GM12878 (cell line): ENCODE measurements around the gene INCA1. TPM values are rescaled to one million over a fixed set of nuclear protein-coding genes. Genes with fewer than 3 reads are reported as not detected.

Experiments
- ATAC-seq: fragments of 200-7000 bp; cut with Tn5 transposase; 3 replicates; pipeline ENCODE4 v1.9.1; 2020; ENCODE audit warnings: mild to moderate bottlenecking, moderate library complexity
- BruUV-seq: library from RNA; stranded (reverse); fragments of 400-500 nt; replicated peaks from 2 replicates; lab custom pipeline; 2021; lab: Mats Ljungman, UMichigan
- CTCF ChIA-PET: fragments of 300-600 bp; sonication (Branson Sonifier 250); formaldehyde crosslinking; extraction: SDS; loops from one replicate; lab custom pipeline; 2021; ENCODE audit warnings: inconsistent platforms; lab: Yijun Ruan, JAX
- POLR2A ChIA-PET: fragments of 350-600 bp; formaldehyde crosslinking; extraction: SDS; loops from one replicate; lab custom pipeline; 2021; ENCODE audit warnings: inconsistent platforms; lab: Charles Lee
- RAD21 ChIA-PET: fragments of 300-600 bp; sonication (Branson Sonifier 250); formaldehyde crosslinking; loops from one replicate; lab custom pipeline; 2023; ENCODE audit warnings: antibody characterized with exemption; ENCODE audit not compliant: unreplicated experiment; lab: Charles Lee
- SMC1A ChIA-PET: fragments of 300-600 bp; sonication (Branson Sonifier 250); formaldehyde crosslinking; loops from one replicate; lab custom pipeline; 2023; ENCODE audit not compliant: unreplicated experiment, uncharacterized antibody; lab: Charles Lee
- DNase-seq: peaks from one replicate; pipeline ENCODE4 v3.0.0-alpha.2; 2011; ENCODE audit warnings: low read depth, low spot score
- FAIRE-seq: peaks from 3 replicates; lab custom pipeline; 2011; peaks lifted over from hg19 to GRCh38; lab: Jason Lieb, UNC
- H2AFZ ChIP-seq: 2 replicates; pipeline ENCODE4 v1.6.0; 2011; ENCODE audit warnings: low read depth, low read length, control low read depth; ENCODE audit not compliant: control insufficient read depth
- H3K27ac ChIP-seq: 2 replicates; pipeline ENCODE4 v1.5.1; 2011; ENCODE audit warnings: control low read depth; ENCODE audit not compliant: control insufficient read depth, insufficient read depth
- H3K27me3 ChIP-seq, 2 experiments: replicated peaks in 1 of 2; 2 replicates each; pipeline versions ENCODE4 v1.6.0 to v1.6.1; 2011; ENCODE audit warnings: low read length in 1 of 2; ENCODE audit not compliant: control insufficient read depth in 2 of 2, insufficient read depth in 2 of 2
- H3K36me3 ChIP-seq, 2 experiments: 2 replicates each; pipeline ENCODE4 v1.5.1; 2011; ENCODE audit warnings: low read length in 1 of 2; ENCODE audit not compliant: control insufficient read depth in 2 of 2, insufficient read depth in 2 of 2
- H3K4me1 ChIP-seq: 2 replicates; pipeline ENCODE4 v1.6.1; 2011; ENCODE audit warnings: mild to moderate bottlenecking, low read length, moderate library complexity, mixed read lengths; ENCODE audit not compliant: control insufficient read depth, insufficient read depth
- H3K4me2 ChIP-seq: 2 replicates; pipeline ENCODE4 v1.6.0; 2011; ENCODE audit warnings: control low read depth; ENCODE audit not compliant: control insufficient read depth, insufficient read depth
- H3K4me3 ChIP-seq: fragments of 200-600 bp; sonication (generic); 2 replicates; pipeline ENCODE4 v1.5.1; 2016
- H3K79me2 ChIP-seq: 2 replicates; pipeline ENCODE4 v1.6.0; 2011; ENCODE audit warnings: low read length; ENCODE audit not compliant: control insufficient read depth, insufficient read depth
- H3K9ac ChIP-seq: 2 replicates; pipeline ENCODE4 v1.8.0; 2011; ENCODE audit warnings: low read length, control low read depth, mixed read lengths; ENCODE audit not compliant: control insufficient read depth, insufficient read depth
- H3K9me3 ChIP-seq: replicated peaks from 3 replicates; pipeline ENCODE4 v1.5.1; 2011; ENCODE audit warnings: mild to moderate bottlenecking, low read length; ENCODE audit not compliant: control insufficient read depth, insufficient read depth
- H4K20me1 ChIP-seq: 2 replicates; pipeline ENCODE4 v1.6.0; 2011; ENCODE audit not compliant: control insufficient read depth, insufficient read depth
- E2F8 ChIP-seq: fragments of 450-650 bp; IDR thresholded peaks from 2 replicates; pipeline ENCODE4 v1.6.1; 2018; ENCODE audit warnings: mild to moderate bottlenecking, low read depth, moderate library complexity; ENCODE audit not compliant: partially characterized antibody
- EP300 ChIP-seq, 2 experiments: fragments of 150-350 bp in 1 of 2; IDR thresholded peaks; 2 replicates each; pipeline ENCODE4 v1.6.1; 2011 to 2012; ENCODE audit warnings: low read depth in 2 of 2, low read length in 2 of 2, borderline replicate concordance in 1 of 2, improper control_type of control experiment in 1 of 2, inconsistent platforms in 1 of 2; ENCODE audit not compliant: control insufficient read depth in 1 of 2
- ETV6 ChIP-seq, 2 experiments: fragments of 450-650 bp in 1 of 2; IDR thresholded peaks in 1 of 2; conservative IDR thresholded peaks in 1 of 2; 2 replicates each; pipeline ENCODE4 v1.6.1; 2014; ENCODE audit warnings: antibody characterized with exemption in 1 of 2, borderline replicate concordance in 1 of 2, low read depth in 1 of 2, mild to moderate bottlenecking in 1 of 2, moderate library complexity in 1 of 2
- IKZF1 ChIP-seq: fragments of 450-650 bp; conservative IDR thresholded peaks from 2 replicates; pipeline ENCODE4 v1.6.1; 2017; ENCODE audit warnings: antibody characterized with exemption, mild to moderate bottlenecking
- MTA2 ChIP-seq: fragments of 450-650 bp; IDR thresholded peaks from 2 replicates; pipeline ENCODE4 v1.6.1; 2016; ENCODE audit warnings: low read depth, mild to moderate bottlenecking, moderate library complexity
- PAX8 ChIP-seq: fragments of 450-650 bp; IDR thresholded peaks from 2 replicates; pipeline ENCODE4 v1.6.1; 2017; ENCODE audit warnings: mild to moderate bottlenecking, moderate library complexity
- POLR2AphosphoS2 ChIP-seq: IDR thresholded peaks from 2 replicates; pipeline ENCODE4 v1.6.1; 2011; ENCODE audit warnings: low read depth, mild to moderate bottlenecking, low read length, improper control_type of control experiment, moderate library complexity
- SIN3A ChIP-seq: IDR thresholded peaks from 2 replicates; pipeline ENCODE4 v1.6.1; 2012; ENCODE audit warnings: low read depth, low read length, improper control_type of control experiment
- SMC3 ChIP-seq: IDR thresholded peaks from 2 replicates; pipeline ENCODE4 v1.6.1; 2011; ENCODE audit warnings: low read length, improper control_type of control experiment, borderline replicate concordance
- SP1 ChIP-seq: IDR thresholded peaks from one replicate; pipeline ENCODE4 v1.6.1; 2011; ENCODE audit warnings: low read depth, low read length
- SRF ChIP-seq, 2 experiments: IDR thresholded peaks; 2 replicates each; pipeline ENCODE4 v1.6.1; 2011; ENCODE audit warnings: low read depth in 2 of 2, low read length in 2 of 2, mild to moderate bottlenecking in 1 of 2, moderate library complexity in 1 of 2
- SUPT20H ChIP-seq: IDR thresholded peaks from 2 replicates; pipeline ENCODE4 v1.6.1; 2011; ENCODE audit warnings: low read depth, mild to moderate bottlenecking, low read length, moderate library complexity, borderline replicate concordance; ENCODE audit not compliant: control insufficient read depth
- TAF1 ChIP-seq: IDR thresholded peaks from 2 replicates; pipeline ENCODE4 v1.6.1; 2011; ENCODE audit warnings: mild to moderate bottlenecking, low read depth, low read length, borderline replicate concordance
- TCF3 ChIP-seq: IDR thresholded peaks from 2 replicates; pipeline ENCODE4 v1.6.1; 2012; ENCODE audit warnings: low read depth, mild to moderate bottlenecking, low read length, borderline replicate concordance; ENCODE audit not compliant: insufficient read depth
- ZNF207 ChIP-seq: fragments of 450-650 bp; IDR thresholded peaks from 2 replicates; pipeline ENCODE4 v1.6.1; 2014; ENCODE audit warnings: antibody characterized with exemption, mild to moderate bottlenecking, borderline replicate concordance
- ZNF217 ChIP-seq: fragments of 450-650 bp; IDR thresholded peaks from 2 replicates; pipeline ENCODE4 v1.6.1; 2017; ENCODE audit warnings: antibody characterized with exemption, mild to moderate bottlenecking
- WGBS: methylation state at CpG from one replicate; pipeline ENCODE4 v1.1.6; 2016; ENCODE audit warnings: low lambda C conversion rate; ENCODE audit not compliant: insufficient replicate concordance, insufficient coverage; ENCODE audit errors: missing lambda C conversion rate; 5-methylcytosine and 5-hydroxymethylcytosine counted together
- in situ Hi-C: fragments of 300-500 bp; cut with MboI; formaldehyde crosslinking; loops from 9 replicates; pipeline ENCODE4 v1.14.3; 2018; ENCODE audit warnings: mixed read lengths
- intact Hi-C: fragments of 100-400 bp; cut with micrococcal nuclease; formaldehyde crosslinking; loops from one replicate; pipeline ENCODE4 v1.14.2; 2022; ENCODE audit not compliant: unreplicated experiment
- polyA plus RNA-seq, 11 experiments: library from polyadenylated mRNA; depleted of rRNA in 4 of 11; unstranded in 6 of 11; stranded (reverse) in 5 of 11; fragments of >200 nt; fragmentation: Nextera tagmentation in 4 of 11; fragmentation: Illumina TruSeq in 1 of 11; extraction: Ambion mirVana in 4 of 11; extraction: Trizol in 1 of 11; gene quantifications; 1 replicate in 1 of 11; 2 replicates in 10 of 11; pipeline versions ENCODE4 v1.2.1 to v1.2.3, GENCODE V29; 2011 to 2016; ENCODE audit warnings: inconsistent platforms in 2 of 11, missing spikeins in 2 of 11, low read depth in 1 of 11
- total RNA-seq, 4 experiments: library from RNA; depleted of rRNA in 3 of 4; stranded (reverse); fragments of >200 nt in 3 of 4; fragmentation: Illumina TruSeq in 1 of 4; extraction: Trizol in 1 of 4; gene quantifications; 2 replicates each; pipeline versions ENCODE4 v1.2.1 to v1.2.3, GENCODE V29; 2013 to 2021
- TF ChIP-seq, protein P1 (sequence below): fragments of 450-650 bp; IDR thresholded peaks from 2 replicates; pipeline ENCODE4 v1.6.1; 2016; ENCODE audit warnings: mild to moderate bottlenecking

Gene INCA1
- total and polyA plus RNA-seq, 10 of the 15 experiments (the other 5 are each of a cell fraction or from before 2014, with no cell fraction given), result 0.19 to 1.8 (median 0.45) TPM

- TF ChIP-seq E2F8 (no peak), TAF1 (no peak), TCF3 (no peak), MTA2 (no peak), EP300 (IDR thresholded peaks at IDR 0.05; ENCODE audit: borderline replicate concordance in 1 of 2, control insufficient read depth in 1 of 2, low read depth in 2 of 2, low read length in 2 of 2) (no peak)
These were observed 48.2 kb upstream of the INCA1 start (continued) for GRCh38 chr17:5045496-5045895.

DNA sequence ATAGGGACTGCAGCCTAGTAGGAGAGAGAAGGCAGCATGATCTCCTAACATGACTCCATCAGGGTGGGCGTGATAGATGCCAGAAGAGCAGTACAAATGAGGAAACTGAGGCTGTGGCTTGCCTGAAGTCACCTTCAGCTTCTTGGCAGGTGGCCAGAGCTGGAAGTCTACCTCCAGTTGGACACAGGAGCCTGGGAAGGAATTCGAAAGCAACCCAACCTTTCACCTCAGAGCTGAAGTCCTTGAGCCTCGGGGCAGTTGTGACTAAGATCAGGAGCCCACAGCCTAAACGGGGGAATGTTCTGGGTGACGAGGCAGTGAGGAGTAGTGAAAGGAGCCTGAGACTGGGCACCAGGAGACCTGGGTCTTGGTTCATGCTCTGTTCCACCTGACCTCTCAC lies 47.3 kb upstream of the INCA1 start:
- WGBS, result 18% methylated on average over 5 of the region's 5 CpGs
- intact Hi-C loops, result no loop called here
- TF ChIP-seq IKZF1 (no peak), SUPT20H (no peak), ZNF207 (no peak), SIN3A (no peak), ETV6 (conservative IDR thresholded peaks at IDR 0.05 in 1 of 2, IDR thresholded peaks at IDR 0.05 in 1 of 2; ENCODE audit: borderline replicate concordance in 1 of 2, low read depth in 1 of 2) (no peak), SP1 (no peak), SRF (IDR thresholded peaks at IDR 0.05; ENCODE audit: low read depth in 2 of 2, low read length in 2 of 2) (no peak), SMC3 (no peak), ZNF217 (no peak), POLR2AphosphoS2 (no peak), PAX8 (no peak)
- TF ChIP-seq, protein P1, sequence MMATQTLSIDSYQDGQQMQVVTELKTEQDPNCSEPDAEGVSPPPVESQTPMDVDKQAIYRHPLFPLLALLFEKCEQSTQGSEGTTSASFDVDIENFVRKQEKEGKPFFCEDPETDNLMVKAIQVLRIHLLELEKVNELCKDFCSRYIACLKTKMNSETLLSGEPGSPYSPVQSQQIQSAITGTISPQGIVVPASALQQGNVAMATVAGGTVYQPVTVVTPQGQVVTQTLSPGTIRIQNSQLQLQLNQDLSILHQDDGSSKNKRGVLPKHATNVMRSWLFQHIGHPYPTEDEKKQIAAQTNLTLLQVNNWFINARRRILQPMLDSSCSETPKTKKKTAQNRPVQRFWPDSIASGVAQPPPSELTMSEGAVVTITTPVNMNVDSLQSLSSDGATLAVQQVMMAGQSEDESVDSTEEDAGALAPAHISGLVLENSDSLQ, result no peak
- TF ChIP-seq, all 136 proteins: peak for 0
- Histone ChIP-seq H3K27me3 (no peaks in the 10 kb centered on the region), H3K36me3 (no peaks in the 10 kb centered on the region), H3K27ac (no peak overlapping the region), H2AFZ (no peak overlapping the region), H3K9me3 (no peaks in the 10 kb centered on the region), H4K20me1 (no peaks in the 10 kb centered on the region), H3K9ac (no peak overlapping the region), H3K4me2 (no peak overlapping the region), H3K4me3 (no peak overlapping the region), H3K4me1 (peaks cover 7% of the 10 kb centered on the region), H3K79me2 (no peaks in the 10 kb centered on the region)
- DNase-seq (no peak), FAIRE-seq (no peak), ATAC-seq (no peak)
- RAD21 ChIA-PET, result no interaction called here
- SMC1A ChIA-PET, result no interaction called here
- in situ Hi-C loops, result no loop called here
- no TSS peak for BruUV-seq
- POLR2A ChIA-PET, result no interaction called here
- CTCF ChIA-PET, result interaction anchor here (0.7 to 1.5 kb wide), 2 partner anchors 14 to 64 kb away, joined by 3 read pairs; no protein-coding TSS in a partner anchor
